GM12878 (cell line): ENCODE results near the gene KRTAP10-6. TPM values are rescaled to one million over a fixed set of nuclear protein-coding genes. Genes with fewer than 3 reads are reported as not detected.

Source experiments
- ATAC-seq: fragments of 200-7000 bp; cut with Tn5 transposase; 3 replicates; pipeline ENCODE4 v1.9.1; 2020; ENCODE audit warnings: mild to moderate bottlenecking, moderate library complexity
- BruUV-seq: library from RNA; stranded (reverse); fragments of 400-500 nt; replicated peaks from 2 replicates; lab custom pipeline; 2021; lab: Mats Ljungman, UMichigan
- CTCF ChIA-PET: fragments of 300-600 bp; sonication (Branson Sonifier 250); formaldehyde crosslinking; extraction: SDS; loops from one replicate; lab custom pipeline; 2021; ENCODE audit warnings: inconsistent platforms; lab: Yijun Ruan, JAX
- POLR2A ChIA-PET: fragments of 350-600 bp; formaldehyde crosslinking; extraction: SDS; loops from one replicate; lab custom pipeline; 2021; ENCODE audit warnings: inconsistent platforms; lab: Charles Lee
- RAD21 ChIA-PET: fragments of 300-600 bp; sonication (Branson Sonifier 250); formaldehyde crosslinking; loops from one replicate; lab custom pipeline; 2023; ENCODE audit warnings: antibody characterized with exemption; ENCODE audit not compliant: unreplicated experiment; lab: Charles Lee
- SMC1A ChIA-PET: fragments of 300-600 bp; sonication (Branson Sonifier 250); formaldehyde crosslinking; loops from one replicate; lab custom pipeline; 2023; ENCODE audit not compliant: unreplicated experiment, uncharacterized antibody; lab: Charles Lee
- DNase-seq: peaks from one replicate; pipeline ENCODE4 v3.0.0-alpha.2; 2011; ENCODE audit warnings: low read depth, low spot score
- FAIRE-seq: peaks from 3 replicates; lab custom pipeline; 2011; peaks lifted over from hg19 to GRCh38; lab: Jason Lieb, UNC
- H2AFZ ChIP-seq: 2 replicates; pipeline ENCODE4 v1.6.0; 2011; ENCODE audit warnings: low read depth, low read length, control low read depth; ENCODE audit not compliant: control insufficient read depth
- H3K27ac ChIP-seq: 2 replicates; pipeline ENCODE4 v1.5.1; 2011; ENCODE audit warnings: control low read depth; ENCODE audit not compliant: control insufficient read depth, insufficient read depth
- H3K27me3 ChIP-seq, 2 experiments: replicated peaks in 1 of 2; 2 replicates each; pipeline versions ENCODE4 v1.6.0 to v1.6.1; 2011; ENCODE audit warnings: low read length in 1 of 2; ENCODE audit not compliant: control insufficient read depth in 2 of 2, insufficient read depth in 2 of 2
- H3K36me3 ChIP-seq, 2 experiments: 2 replicates each; pipeline ENCODE4 v1.5.1; 2011; ENCODE audit warnings: low read length in 1 of 2; ENCODE audit not compliant: control insufficient read depth in 2 of 2, insufficient read depth in 2 of 2
- H3K4me1 ChIP-seq: 2 replicates; pipeline ENCODE4 v1.6.1; 2011; ENCODE audit warnings: mild to moderate bottlenecking, low read length, moderate library complexity, mixed read lengths; ENCODE audit not compliant: control insufficient read depth, insufficient read depth
- H3K4me2 ChIP-seq: 2 replicates; pipeline ENCODE4 v1.6.0; 2011; ENCODE audit warnings: control low read depth; ENCODE audit not compliant: control insufficient read depth, insufficient read depth
- H3K4me3 ChIP-seq: fragments of 200-600 bp; sonication (generic); 2 replicates; pipeline ENCODE4 v1.5.1; 2016
- H3K79me2 ChIP-seq: 2 replicates; pipeline ENCODE4 v1.6.0; 2011; ENCODE audit warnings: low read length; ENCODE audit not compliant: control insufficient read depth, insufficient read depth
- H3K9ac ChIP-seq: 2 replicates; pipeline ENCODE4 v1.8.0; 2011; ENCODE audit warnings: low read length, control low read depth, mixed read lengths; ENCODE audit not compliant: control insufficient read depth, insufficient read depth
- H3K9me3 ChIP-seq: replicated peaks from 3 replicates; pipeline ENCODE4 v1.5.1; 2011; ENCODE audit warnings: mild to moderate bottlenecking, low read length; ENCODE audit not compliant: control insufficient read depth, insufficient read depth
- H4K20me1 ChIP-seq: 2 replicates; pipeline ENCODE4 v1.6.0; 2011; ENCODE audit not compliant: control insufficient read depth, insufficient read depth
- CBFB ChIP-seq: IDR thresholded peaks from 2 replicates; pipeline ENCODE4 v1.6.1; 2016; ENCODE audit warnings: antibody characterized with exemption, low read depth
- CEBPB ChIP-seq, 2 experiments: fragments of 150-350 bp in 1 of 2; IDR thresholded peaks; 2 replicates each; pipeline ENCODE4 v1.6.1; 2012 to 2014; ENCODE audit warnings: low read depth in 2 of 2, low read length in 2 of 2, borderline replicate concordance in 1 of 2, inconsistent platforms in 1 of 2
- FOS ChIP-seq: IDR thresholded peaks from 3 replicates; pipeline ENCODE4 v1.6.1; 2011; ENCODE audit warnings: borderline replicate concordance; ENCODE audit not compliant: insufficient read length; ENCODE audit errors: extremely low read depth
- MEF2A ChIP-seq: IDR thresholded peaks from 2 replicates; pipeline ENCODE4 v1.6.1; 2011; ENCODE audit warnings: low read depth, mild to moderate bottlenecking, low read length, moderate library complexity; ENCODE audit not compliant: insufficient read depth
- MYC ChIP-seq: IDR thresholded peaks from 2 replicates; pipeline ENCODE4 v1.6.1; 2011; ENCODE audit warnings: mild to moderate bottlenecking, low read length, moderate library complexity, inconsistent platforms; ENCODE audit not compliant: insufficient read depth, insufficient replicate concordance, insufficient read length, severe bottlenecking
- NR2F1 ChIP-seq: fragments of 450-650 bp; conservative IDR thresholded peaks from 2 replicates; pipeline ENCODE4 v1.6.1; 2017; ENCODE audit warnings: mild to moderate bottlenecking
- RUNX3 ChIP-seq: IDR thresholded peaks from 2 replicates; pipeline ENCODE4 v1.6.1; 2012; ENCODE audit warnings: low read length, inconsistent platforms
- SIN3A ChIP-seq: IDR thresholded peaks from 2 replicates; pipeline ENCODE4 v1.6.1; 2012; ENCODE audit warnings: low read depth, low read length, improper control_type of control experiment
- SIX5 ChIP-seq: IDR thresholded peaks from 2 replicates; pipeline ENCODE4 v1.6.1; 2011; ENCODE audit warnings: mild to moderate bottlenecking, low read depth, low read length, moderate library complexity; ENCODE audit not compliant: severe bottlenecking
- SREBF1 ChIP-seq: IDR thresholded peaks from 2 replicates; pipeline ENCODE4 v1.6.1; 2012; ENCODE audit warnings: mild to moderate bottlenecking, low read length
- SUPT20H ChIP-seq: IDR thresholded peaks from 2 replicates; pipeline ENCODE4 v1.6.1; 2011; ENCODE audit warnings: low read depth, mild to moderate bottlenecking, low read length, moderate library complexity, borderline replicate concordance; ENCODE audit not compliant: control insufficient read depth
- TBL1XR1 ChIP-seq: IDR thresholded peaks from 2 replicates; pipeline ENCODE4 v1.6.1; 2012; ENCODE audit warnings: low read depth, low read length, improper control_type of control experiment
- TCF12 ChIP-seq: IDR thresholded peaks from 2 replicates; pipeline ENCODE4 v1.6.1; 2011; ENCODE audit warnings: low read depth, mild to moderate bottlenecking, low read length
- TCF7 ChIP-seq: IDR thresholded peaks from 2 replicates; pipeline ENCODE4 v1.6.1; 2014; ENCODE audit warnings: antibody characterized with exemption, borderline replicate concordance
- ZNF384 ChIP-seq: IDR thresholded peaks from 2 replicates; pipeline ENCODE4 v1.6.1; 2012; ENCODE audit warnings: low read depth, mild to moderate bottlenecking, low read length, improper control_type of control experiment, borderline replicate concordance
- WGBS: methylation state at CpG from one replicate; pipeline ENCODE4 v1.1.6; 2016; ENCODE audit warnings: low lambda C conversion rate; ENCODE audit not compliant: insufficient replicate concordance, insufficient coverage; ENCODE audit errors: missing lambda C conversion rate; 5-methylcytosine and 5-hydroxymethylcytosine counted together
- in situ Hi-C: fragments of 300-500 bp; cut with MboI; formaldehyde crosslinking; loops from 9 replicates; pipeline ENCODE4 v1.14.3; 2018; ENCODE audit warnings: mixed read lengths
- intact Hi-C: fragments of 100-400 bp; cut with micrococcal nuclease; formaldehyde crosslinking; loops from one replicate; pipeline ENCODE4 v1.14.2; 2022; ENCODE audit not compliant: unreplicated experiment
- polyA plus RNA-seq, 11 experiments: library from polyadenylated mRNA; depleted of rRNA in 4 of 11; unstranded in 6 of 11; stranded (reverse) in 5 of 11; fragments of >200 nt; fragmentation: Nextera tagmentation in 4 of 11; fragmentation: Illumina TruSeq in 1 of 11; extraction: Ambion mirVana in 4 of 11; extraction: Trizol in 1 of 11; gene quantifications; 1 replicate in 1 of 11; 2 replicates in 10 of 11; pipeline versions ENCODE4 v1.2.1 to v1.2.3, GENCODE V29; 2011 to 2016; ENCODE audit warnings: inconsistent platforms in 2 of 11, missing spikeins in 2 of 11, low read depth in 1 of 11
- total RNA-seq, 4 experiments: library from RNA; depleted of rRNA in 3 of 4; stranded (reverse); fragments of >200 nt in 3 of 4; fragmentation: Illumina TruSeq in 1 of 4; extraction: Trizol in 1 of 4; gene quantifications; 2 replicates each; pipeline versions ENCODE4 v1.2.1 to v1.2.3, GENCODE V29; 2013 to 2021
- TF ChIP-seq, protein P1 (sequence below): fragments of 450-650 bp; IDR thresholded peaks from 2 replicates; pipeline ENCODE4 v1.6.1; 2018; ENCODE audit warnings: mild to moderate bottlenecking, low read depth, moderate library complexity; ENCODE audit not compliant: partially characterized antibody
- TF ChIP-seq, protein P2 (sequence below): IDR thresholded peaks from 2 replicates; pipeline ENCODE4 v1.6.1; 2011; ENCODE audit warnings: borderline replicate concordance, low read depth, mild to moderate bottlenecking, moderate library complexity, mixed read lengths, low read length; ENCODE audit not compliant: insufficient read depth; ENCODE audit errors: extremely low read length
- TF ChIP-seq, protein P3 (sequence below): IDR thresholded peaks from 2 replicates; pipeline ENCODE4 v1.6.1; 2012; ENCODE audit warnings: mild to moderate bottlenecking, low read depth, low read length

Gene KRTAP10-6
- total and polyA plus RNA-seq, 10 of the 15 experiments (the other 5 are each of a cell fraction or from before 2014, with no cell fraction given) = not detected

DNA sequence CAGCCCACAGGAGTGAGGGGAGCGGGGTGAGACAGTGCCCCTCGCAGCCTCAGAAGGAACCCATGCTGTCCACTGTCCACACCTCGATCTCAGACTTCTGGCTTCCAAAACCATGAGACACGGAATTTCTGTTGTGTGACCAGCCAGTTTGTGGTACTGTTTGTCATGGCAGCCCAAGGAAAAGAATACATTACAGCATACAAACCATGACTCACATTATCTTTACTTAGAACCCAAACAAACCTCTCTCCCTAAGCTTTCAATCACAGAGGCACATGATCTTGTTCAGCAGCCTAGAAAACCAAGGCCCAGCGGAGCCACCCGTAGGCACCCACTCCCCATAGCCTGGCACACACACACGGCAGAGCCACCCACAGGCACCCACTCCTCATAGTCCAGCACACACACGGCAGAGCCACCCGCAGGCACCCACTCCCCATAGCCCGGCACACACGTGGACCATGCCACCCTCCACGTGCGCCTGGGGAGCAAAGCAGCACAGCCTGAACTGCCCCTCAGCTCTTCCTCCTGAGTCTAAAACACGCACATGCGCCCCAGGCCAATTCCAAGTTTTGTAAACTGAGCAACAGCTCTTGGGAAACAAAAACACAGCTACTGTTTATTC lies 19.2 kb downstream of the KRTAP10-6 start:
- ChIA-PET SMC1A (no interaction called here), RAD21 (no interaction called here), CTCF (no interaction called here), POLR2A (no interaction called here)
- Histone ChIP-seq H2AFZ (no peak overlapping the region), H3K79me2 (no peaks in the 10 kb centered on the region), H3K36me3 (no peaks in the 10 kb centered on the region), H3K4me3 (no peak overlapping the region), H3K9ac (no peak overlapping the region), H3K27me3 (no peaks in the 10 kb centered on the region), H3K9me3 (peaks cover 1% of the 10 kb centered on the region; the same call in 2 of the 3 replicates), H3K4me1 (no peaks in the 10 kb centered on the region), H3K27ac (no peak overlapping the region), H3K4me2 (no peak overlapping the region), H4K20me1 (no peaks in the 10 kb centered on the region)
- TF ChIP-seq, protein P1, sequence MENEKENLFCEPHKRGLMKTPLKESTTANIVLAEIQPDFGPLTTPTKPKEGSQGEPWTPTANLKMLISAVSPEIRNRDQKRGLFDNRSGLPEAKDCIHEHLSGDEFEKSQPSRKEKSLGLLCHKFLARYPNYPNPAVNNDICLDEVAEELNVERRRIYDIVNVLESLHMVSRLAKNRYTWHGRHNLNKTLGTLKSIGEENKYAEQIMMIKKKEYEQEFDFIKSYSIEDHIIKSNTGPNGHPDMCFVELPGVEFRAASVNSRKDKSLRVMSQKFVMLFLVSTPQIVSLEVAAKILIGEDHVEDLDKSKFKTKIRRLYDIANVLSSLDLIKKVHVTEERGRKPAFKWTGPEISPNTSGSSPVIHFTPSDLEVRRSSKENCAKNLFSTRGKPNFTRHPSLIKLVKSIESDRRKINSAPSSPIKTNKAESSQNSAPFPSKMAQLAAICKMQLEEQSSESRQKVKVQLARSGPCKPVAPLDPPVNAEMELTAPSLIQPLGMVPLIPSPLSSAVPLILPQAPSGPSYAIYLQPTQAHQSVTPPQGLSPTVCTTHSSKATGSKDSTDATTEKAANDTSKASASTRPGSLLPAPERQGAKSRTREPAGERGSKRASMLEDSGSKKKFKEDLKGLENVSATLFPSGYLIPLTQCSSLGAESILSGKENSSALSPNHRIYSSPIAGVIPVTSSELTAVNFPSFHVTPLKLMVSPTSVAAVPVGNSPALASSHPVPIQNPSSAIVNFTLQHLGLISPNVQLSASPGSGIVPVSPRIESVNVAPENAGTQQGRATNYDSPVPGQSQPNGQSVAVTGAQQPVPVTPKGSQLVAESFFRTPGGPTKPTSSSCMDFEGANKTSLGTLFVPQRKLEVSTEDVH = no peak
- TF ChIP-seq, protein P2, sequence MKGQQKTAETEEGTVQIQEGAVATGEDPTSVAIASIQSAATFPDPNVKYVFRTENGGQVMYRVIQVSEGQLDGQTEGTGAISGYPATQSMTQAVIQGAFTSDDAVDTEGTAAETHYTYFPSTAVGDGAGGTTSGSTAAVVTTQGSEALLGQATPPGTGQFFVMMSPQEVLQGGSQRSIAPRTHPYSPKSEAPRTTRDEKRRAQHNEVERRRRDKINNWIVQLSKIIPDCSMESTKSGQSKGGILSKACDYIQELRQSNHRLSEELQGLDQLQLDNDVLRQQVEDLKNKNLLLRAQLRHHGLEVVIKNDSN = no peak
- no peak for TF ChIP-seq TBL1XR1
- TF ChIP-seq RUNX3 = no peak
- TF ChIP-seq NR2F1 = no peak
- TF ChIP-seq, protein P3, sequence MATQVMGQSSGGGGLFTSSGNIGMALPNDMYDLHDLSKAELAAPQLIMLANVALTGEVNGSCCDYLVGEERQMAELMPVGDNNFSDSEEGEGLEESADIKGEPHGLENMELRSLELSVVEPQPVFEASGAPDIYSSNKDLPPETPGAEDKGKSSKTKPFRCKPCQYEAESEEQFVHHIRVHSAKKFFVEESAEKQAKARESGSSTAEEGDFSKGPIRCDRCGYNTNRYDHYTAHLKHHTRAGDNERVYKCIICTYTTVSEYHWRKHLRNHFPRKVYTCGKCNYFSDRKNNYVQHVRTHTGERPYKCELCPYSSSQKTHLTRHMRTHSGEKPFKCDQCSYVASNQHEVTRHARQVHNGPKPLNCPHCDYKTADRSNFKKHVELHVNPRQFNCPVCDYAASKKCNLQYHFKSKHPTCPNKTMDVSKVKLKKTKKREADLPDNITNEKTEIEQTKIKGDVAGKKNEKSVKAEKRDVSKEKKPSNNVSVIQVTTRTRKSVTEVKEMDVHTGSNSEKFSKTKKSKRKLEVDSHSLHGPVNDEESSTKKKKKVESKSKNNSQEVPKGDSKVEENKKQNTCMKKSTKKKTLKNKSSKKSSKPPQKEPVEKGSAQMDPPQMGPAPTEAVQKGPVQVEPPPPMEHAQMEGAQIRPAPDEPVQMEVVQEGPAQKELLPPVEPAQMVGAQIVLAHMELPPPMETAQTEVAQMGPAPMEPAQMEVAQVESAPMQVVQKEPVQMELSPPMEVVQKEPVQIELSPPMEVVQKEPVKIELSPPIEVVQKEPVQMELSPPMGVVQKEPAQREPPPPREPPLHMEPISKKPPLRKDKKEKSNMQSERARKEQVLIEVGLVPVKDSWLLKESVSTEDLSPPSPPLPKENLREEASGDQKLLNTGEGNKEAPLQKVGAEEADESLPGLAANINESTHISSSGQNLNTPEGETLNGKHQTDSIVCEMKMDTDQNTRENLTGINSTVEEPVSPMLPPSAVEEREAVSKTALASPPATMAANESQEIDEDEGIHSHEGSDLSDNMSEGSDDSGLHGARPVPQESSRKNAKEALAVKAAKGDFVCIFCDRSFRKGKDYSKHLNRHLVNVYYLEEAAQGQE = no peak
- TF ChIP-seq ZNF384 = no peak
- no peak for TF ChIP-seq CBFB
- no peak for TF ChIP-seq SIX5
- no peak for TF ChIP-seq SREBF1
- TF ChIP-seq SUPT20H = no peak
- no peak for TF ChIP-seq MYC
- no peak for TF ChIP-seq TCF12
- TF ChIP-seq TCF7 = no peak
- no peak for TF ChIP-seq CEBPB (IDR thresholded peaks at IDR 0.05; ENCODE audit: borderline replicate concordance in 1 of 2, low read depth in 2 of 2, low read length in 2 of 2)
- no peak for TF ChIP-seq MEF2A
- no peak for TF ChIP-seq SIN3A
- TF ChIP-seq FOS = no peak
- no peak for FAIRE-seq
- intact Hi-C loops (no loop called here), in situ Hi-C loops (no loop called here)
- BruUV-seq = no TSS peak
- 37% methylated on average over 15 of the region's 15 CpGs for WGBS
- DNase-seq = no peak
- no peak for ATAC-seq
